ENCODE measurements around the gene CTSF. TPM values are rescaled to one million over a fixed set of nuclear protein-coding genes. Genes with fewer than 3 reads are reported as not detected.
A peak's percentile ranks its signal among the peaks of the same experiment; 100 is the strongest.
"Not testable (repeated sequence)": the region's sequence is repeated elsewhere in the genome, so short reads cannot be mapped to it uniquely, and the experiment has no call there.

CTSF gene
- total RNA-seq, 1 donor from 2014 or later, result 4.1 TPM

- H3K27me3 Mint-ChIP-seq, result no peaks in the 10 kb centered on the region
- no peak for TF ChIP-seq CTCF (IDR thresholded peaks at IDR 0.05; ENCODE audit: unreplicated experiment)
- H3K4me1 Mint-ChIP-seq (ENCODE audit: low read depth), result peaks cover 6% of the 10 kb centered on the region
- no peak for DNase-seq (ENCODE audit: low spot score, unreplicated experiment)
- H3K9me3 Mint-ChIP-seq (ENCODE audit: low read depth), result peaks cover 17% of the 10 kb centered on the region
- no peak overlapping the region for H3K27ac Mint-ChIP-seq
- H3K36me3 Mint-ChIP-seq (ENCODE audit: insufficient read depth), result peaks cover 8% of the 10 kb centered on the region
- peak overlapping the region; percentile 26 for H3K4me3 Mint-ChIP-seq (ENCODE audit: low read depth)
These were observed 21.7 kb upstream of the CTSF start for GRCh38 chr11:66589996-66590675.

- H3K4me1 Mint-ChIP-seq (ENCODE audit: low read depth); H3K4me3 Mint-ChIP-seq (ENCODE audit: low read depth); DNase-seq (ENCODE audit: low spot score, unreplicated experiment); H3K36me3 Mint-ChIP-seq (ENCODE audit: insufficient read depth); H3K27me3 Mint-ChIP-seq; H3K27ac Mint-ChIP-seq: not testable (repeated sequence)
- H3K9me3 Mint-ChIP-seq (ENCODE audit: low read depth), result peaks cover 17% of the 10 kb centered on the region
These were observed 20.9 kb upstream of the CTSF start for GRCh38 chr11:66589315-66589714.

GRCh38 chr11:66586136-66586535 lies 17.7 kb upstream of the CTSF start:
- TF ChIP-seq CTCF (IDR thresholded peaks at IDR 0.05; ENCODE audit: unreplicated experiment), result no peak
- H3K36me3 Mint-ChIP-seq (ENCODE audit: insufficient read depth), result peaks cover 1% of the 10 kb centered on the region
- H3K27me3 Mint-ChIP-seq, result no peaks in the 10 kb centered on the region
- H3K27ac Mint-ChIP-seq, result peak overlapping the region; percentile 31
- peaks cover 16% of the 10 kb centered on the region for H3K9me3 Mint-ChIP-seq (ENCODE audit: low read depth)
- H3K4me1 Mint-ChIP-seq (ENCODE audit: low read depth), result no peaks in the 10 kb centered on the region
- no peak for DNase-seq (ENCODE audit: low spot score, unreplicated experiment)
- no peak overlapping the region for H3K4me3 Mint-ChIP-seq (ENCODE audit: low read depth)

- DNase-seq (ENCODE audit: low spot score, unreplicated experiment); H3K27ac Mint-ChIP-seq; H3K4me1 Mint-ChIP-seq (ENCODE audit: low read depth); H3K27me3 Mint-ChIP-seq; H3K36me3 Mint-ChIP-seq (ENCODE audit: insufficient read depth); H3K4me3 Mint-ChIP-seq (ENCODE audit: low read depth): not testable (repeated sequence)
- peaks cover 13% of the 10 kb centered on the region for H3K9me3 Mint-ChIP-seq (ENCODE audit: low read depth)
These were observed 17.0 kb upstream of the CTSF start for GRCh38 chr11:66585447-66585846.

GRCh38 chr11:66582565-66583147 lies 14.2 kb upstream of the CTSF start:
- H3K9me3 Mint-ChIP-seq (ENCODE audit: low read depth); H3K4me3 Mint-ChIP-seq (ENCODE audit: low read depth); H3K36me3 Mint-ChIP-seq (ENCODE audit: insufficient read depth); DNase-seq (ENCODE audit: low spot score, unreplicated experiment); H3K4me1 Mint-ChIP-seq (ENCODE audit: low read depth): not testable (repeated sequence)
- H3K27me3 Mint-ChIP-seq, result peaks cover 12% of the 10 kb centered on the region
- peak overlapping the region; percentile 84 for H3K27ac Mint-ChIP-seq

- H3K4me1 Mint-ChIP-seq (ENCODE audit: low read depth), result no peaks in the 10 kb centered on the region
- peaks cover 4% of the 10 kb centered on the region for H3K9me3 Mint-ChIP-seq (ENCODE audit: low read depth)
- DNase-seq (ENCODE audit: low spot score, unreplicated experiment), result no peak
- TF ChIP-seq CTCF (IDR thresholded peaks at IDR 0.05; ENCODE audit: unreplicated experiment), result no peak
- peaks cover 1% of the 10 kb centered on the region for H3K36me3 Mint-ChIP-seq (ENCODE audit: insufficient read depth)
- no peak overlapping the region for H3K4me3 Mint-ChIP-seq (ENCODE audit: low read depth)
- no peak overlapping the region for H3K27ac Mint-ChIP-seq
- H3K27me3 Mint-ChIP-seq, result peaks cover 18% of the 10 kb centered on the region
These were observed 12.9 kb upstream of the CTSF start for GRCh38 chr11:66581261-66581660.

- Mint-ChIP-seq H3K4me1 (ENCODE audit: low read depth) (no peaks in the 10 kb centered on the region), H3K27me3 (peaks cover 19% of the 10 kb centered on the region), H3K27ac (no peak overlapping the region), H3K9me3 (ENCODE audit: low read depth) (peaks cover 4% of the 10 kb centered on the region), H3K36me3 (ENCODE audit: insufficient read depth) (peaks cover 1% of the 10 kb centered on the region), H3K4me3 (ENCODE audit: low read depth) (no peak overlapping the region)
- no peak for TF ChIP-seq CTCF (IDR thresholded peaks at IDR 0.05; ENCODE audit: unreplicated experiment)
- no peak for DNase-seq (ENCODE audit: low spot score, unreplicated experiment)
These were observed 12.4 kb upstream of the CTSF start for GRCh38 chr11:66580803-66581202.
